MM.1S (cell line): ENCODE results near the gene JAM2.

Experiments used
- DNase-seq: peaks from one replicate; pipeline ENCODE4 v3.0.0-alpha.2; 2015
- H2AFZ ChIP-seq: fragments of 300-600 bp; sonication (generic); 2 replicates; pipeline ENCODE4 v1.6.0; 2016; ENCODE audit warnings: antibody characterized with exemption, low read length
- H3F3A ChIP-seq: fragments of 300-600 bp; sonication (generic); 2 replicates; pipeline ENCODE4 v1.6.1; 2016; ENCODE audit warnings: mild to moderate bottlenecking, antibody characterized with exemption, low read length, moderate library complexity, mixed read lengths; ENCODE audit not compliant: insufficient read depth
- H3K27ac ChIP-seq: fragments of 300-600 bp; sonication (generic); 2 replicates; pipeline ENCODE4 v1.5.1; 2016; ENCODE audit warnings: mild to moderate bottlenecking, low read length
- H3K27me3 ChIP-seq: fragments of 300-600 bp; sonication (generic); replicated peaks from 2 replicates; pipeline ENCODE4 v1.6.0; 2016; ENCODE audit warnings: low read length; ENCODE audit not compliant: insufficient read depth
- H3K36me3 ChIP-seq: fragments of 300-600 bp; sonication (generic); replicated peaks from 2 replicates; pipeline ENCODE4 v1.6.1; 2016; ENCODE audit warnings: mild to moderate bottlenecking, low read length, mixed read lengths; ENCODE audit not compliant: insufficient read depth
- H3K4me1 ChIP-seq: fragments of 300-600 bp; sonication (generic); 2 replicates; pipeline ENCODE4 v1.6.1; 2016; ENCODE audit warnings: low read length, mixed read lengths
- H3K4me2 ChIP-seq: fragments of 300-600 bp; sonication (generic); 2 replicates; pipeline ENCODE4 v1.6.0; 2016; ENCODE audit warnings: low read depth, low read length
- H3K4me3 ChIP-seq: fragments of 300-600 bp; sonication (generic); 2 replicates; pipeline ENCODE4 v1.5.1; 2016; ENCODE audit warnings: low read length, mixed read lengths
- H3K79me2 ChIP-seq: fragments of 300-600 bp; sonication (generic); 2 replicates; pipeline ENCODE4 v1.6.1; 2016; ENCODE audit warnings: mixed run types, low read length, mixed read lengths
- H3K9ac ChIP-seq: fragments of 300-600 bp; sonication (generic); 2 replicates; pipeline ENCODE4 v1.6.1; 2016; ENCODE audit warnings: low read length, mixed read lengths
- H3K9me2 ChIP-seq: fragments of 300-600 bp; sonication (generic); replicated peaks from 2 replicates; pipeline ENCODE4 v1.6.1; 2016; ENCODE audit warnings: mild to moderate bottlenecking, low read length, mixed read lengths; ENCODE audit not compliant: insufficient read depth
- H3K9me3 ChIP-seq: fragments of 300-600 bp; sonication (generic); replicated peaks from 2 replicates; pipeline ENCODE4 v1.6.1; 2016; ENCODE audit warnings: mild to moderate bottlenecking, low read length, mixed read lengths; ENCODE audit not compliant: insufficient read depth
- H4K20me1 ChIP-seq: fragments of 300-600 bp; sonication (generic); 2 replicates; pipeline ENCODE4 v1.6.1; 2016; ENCODE audit warnings: mild to moderate bottlenecking, low read length, moderate library complexity, mixed read lengths; ENCODE audit not compliant: insufficient read depth
- EZH2 ChIP-seq: fragments of 300-600 bp; sonication (generic); optimal IDR thresholded peaks from 2 replicates; pipeline ENCODE3; 2017; ENCODE audit warnings: low read depth, mild to moderate bottlenecking, antibody characterized with exemption, low read length, mixed read lengths
- EZH2phosphoT487 ChIP-seq: fragments of 300-600 bp; sonication (generic); IDR thresholded peaks from 2 replicates; pipeline ENCODE4 v1.6.1; 2018; ENCODE audit warnings: antibody characterized with exemption, low read length
- TF ChIP-seq, protein P1 (sequence below): fragments of 300-600 bp; sonication (generic); IDR thresholded peaks from 2 replicates; pipeline ENCODE4 v1.5.1; 2016; ENCODE audit warnings: antibody characterized with exemption, low read length, mixed read lengths

The JAM2 gene

DNA sequence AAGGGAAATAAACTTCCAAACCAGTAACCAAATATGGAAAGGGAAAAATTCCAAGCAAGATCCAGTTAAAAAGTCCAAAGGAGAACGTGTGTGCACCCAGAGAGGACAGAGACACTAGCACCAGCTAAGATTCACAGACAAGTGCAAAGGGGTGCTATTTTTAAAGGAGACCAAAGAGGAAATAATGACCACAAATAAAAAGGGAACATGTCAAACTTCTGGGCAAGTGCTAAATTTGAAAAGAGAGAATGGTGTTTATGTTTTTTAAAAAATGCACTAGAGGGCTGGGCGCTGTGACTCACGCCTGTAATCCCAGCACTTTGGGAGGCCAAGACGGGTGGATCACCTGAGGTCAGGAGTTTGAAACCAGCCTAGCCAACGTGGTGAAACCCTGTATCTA is 8.6 kb downstream of the JAM2 start:
- Histone ChIP-seq H3K4me2 (peak overlapping the region; percentile 9; the same call in 1 of the 2 replicates), H3F3A (no peaks in the 10 kb centered on the region), H3K79me2 (no peaks in the 10 kb centered on the region), H3K27me3 (no peaks in the 10 kb centered on the region), H3K9me2 (no peaks in the 10 kb centered on the region), H3K9ac (no peak overlapping the region), H3K9me3 (no peaks in the 10 kb centered on the region), H3K36me3 (no peaks in the 10 kb centered on the region), H4K20me1 (no peaks in the 10 kb centered on the region), H3K4me1 (no peaks in the 10 kb centered on the region), H3K27ac (no peak overlapping the region), H3K4me3 (no peak overlapping the region), H2AFZ (no peak overlapping the region)
- no peak for TF ChIP-seq EZH2phosphoT487
- TF ChIP-seq, protein P1, sequence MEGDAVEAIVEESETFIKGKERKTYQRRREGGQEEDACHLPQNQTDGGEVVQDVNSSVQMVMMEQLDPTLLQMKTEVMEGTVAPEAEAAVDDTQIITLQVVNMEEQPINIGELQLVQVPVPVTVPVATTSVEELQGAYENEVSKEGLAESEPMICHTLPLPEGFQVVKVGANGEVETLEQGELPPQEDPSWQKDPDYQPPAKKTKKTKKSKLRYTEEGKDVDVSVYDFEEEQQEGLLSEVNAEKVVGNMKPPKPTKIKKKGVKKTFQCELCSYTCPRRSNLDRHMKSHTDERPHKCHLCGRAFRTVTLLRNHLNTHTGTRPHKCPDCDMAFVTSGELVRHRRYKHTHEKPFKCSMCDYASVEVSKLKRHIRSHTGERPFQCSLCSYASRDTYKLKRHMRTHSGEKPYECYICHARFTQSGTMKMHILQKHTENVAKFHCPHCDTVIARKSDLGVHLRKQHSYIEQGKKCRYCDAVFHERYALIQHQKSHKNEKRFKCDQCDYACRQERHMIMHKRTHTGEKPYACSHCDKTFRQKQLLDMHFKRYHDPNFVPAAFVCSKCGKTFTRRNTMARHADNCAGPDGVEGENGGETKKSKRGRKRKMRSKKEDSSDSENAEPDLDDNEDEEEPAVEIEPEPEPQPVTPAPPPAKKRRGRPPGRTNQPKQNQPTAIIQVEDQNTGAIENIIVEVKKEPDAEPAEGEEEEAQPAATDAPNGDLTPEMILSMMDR = no peak
- TF ChIP-seq EZH2 = no peak
- no peak for DNase-seq

- H3F3A ChIP-seq = no peaks in the 10 kb centered on the region
- H3K9ac ChIP-seq = no peak overlapping the region
- no peaks in the 10 kb centered on the region for H3K4me1 ChIP-seq
- H3K4me2 ChIP-seq = no peak overlapping the region
- H3K27me3 ChIP-seq = no peaks in the 10 kb centered on the region
- H4K20me1 ChIP-seq = no peaks in the 10 kb centered on the region
- no peaks in the 10 kb centered on the region for H3K9me3 ChIP-seq
- DNase-seq = no peak
- no peaks in the 10 kb centered on the region for H3K79me2 ChIP-seq
- no peak overlapping the region for H2AFZ ChIP-seq
- no peaks in the 10 kb centered on the region for H3K9me2 ChIP-seq
- H3K27ac ChIP-seq = no peak overlapping the region
- no peak for TF ChIP-seq EZH2
- no peak for TF ChIP-seq EZH2phosphoT487
- TF ChIP-seq, protein P1 = no peak
- no peaks in the 10 kb centered on the region for H3K36me3 ChIP-seq
- H3K4me3 ChIP-seq = no peak overlapping the region
Measured at GRCh38 chr21:25649146-25649545, 10.1 kb downstream of the JAM2 start.

DNA sequence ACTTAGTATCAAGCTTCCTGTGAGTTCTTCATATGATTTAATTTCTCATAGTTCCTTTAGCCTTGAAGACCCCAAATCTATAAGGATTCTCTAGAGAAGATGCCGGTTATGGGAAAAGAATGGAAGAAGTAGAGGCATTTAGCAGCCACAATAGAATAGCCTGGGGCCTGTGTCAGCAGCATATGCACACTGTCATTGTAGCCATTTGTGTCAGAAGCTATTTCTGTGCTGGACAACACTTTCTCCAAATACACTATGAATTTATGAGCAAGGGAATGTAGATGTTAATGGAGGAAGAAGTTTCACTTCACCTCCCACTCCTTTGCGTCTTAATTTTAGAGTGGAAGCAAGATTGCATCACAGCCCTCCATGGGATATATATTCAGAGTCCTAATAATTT is 17.4 kb downstream of the JAM2 start:
- no peaks in the 10 kb centered on the region for H4K20me1 ChIP-seq
- no peaks in the 10 kb centered on the region for H3F3A ChIP-seq
- no peak for DNase-seq
- no peaks in the 10 kb centered on the region for H3K36me3 ChIP-seq
- H3K4me1 ChIP-seq = no peaks in the 10 kb centered on the region
- H3K9ac ChIP-seq = no peak overlapping the region
- H3K27ac ChIP-seq = no peak overlapping the region
- no peak overlapping the region for H3K4me2 ChIP-seq
- no peaks in the 10 kb centered on the region for H3K27me3 ChIP-seq
- no peaks in the 10 kb centered on the region for H3K9me3 ChIP-seq
- H3K9me2 ChIP-seq = no peaks in the 10 kb centered on the region
- H3K4me3 ChIP-seq = no peak overlapping the region
- H3K79me2 ChIP-seq = no peaks in the 10 kb centered on the region
- TF ChIP-seq, protein P1 = no peak
- TF ChIP-seq EZH2phosphoT487 (no peak), EZH2 (no peak)
- no peak overlapping the region for H2AFZ ChIP-seq
